Ovary (tissue), 9 donors: ENCODE measurements around the gene ASB6. TPM values are rescaled to one million over a fixed set of nuclear protein-coding genes. Genes with fewer than 3 reads are reported as not detected.

Experiments used
- DNase-seq, 5 donors: peaks; one replicate each; pipeline ENCODE4 v3.0.0-alpha.2; 2019 to 2020
- H3K27ac ChIP-seq, 2 donors: fragments of 200-600 bp; one replicate each; pipeline versions ENCODE4 v1.5.1 to v1.8.0; 2019 to 2022
- H3K27me3 ChIP-seq: fragments of 200-600 bp; one replicate; pipeline ENCODE4 v1.8.0; 2022
- H3K36me3 ChIP-seq: fragments of 200-600 bp; sonication (generic); one replicate; pipeline ENCODE4 v1.5.1; 2019
- H3K4me1 ChIP-seq: one replicate; pipeline ENCODE4 v1.8.1; 2013; ENCODE audit warnings: mild to moderate bottlenecking, moderate library complexity; ENCODE audit not compliant: insufficient read depth
- H3K4me3 ChIP-seq: fragments of 200-600 bp; sonication (generic); one replicate; pipeline ENCODE4 v1.5.1; 2017
- H3K9me3 ChIP-seq, 2 donors: fragments of 200-600 bp in 1 of 2; sonication (generic) in 1 of 2; one replicate each; pipeline versions ENCODE4 v1.5.1 to v1.8.1; 2013 to 2019; ENCODE audit warnings: mild to moderate bottlenecking in 1 of 2, moderate library complexity in 1 of 2
- EP300 ChIP-seq: sonication (generic); formaldehyde crosslinking; IDR thresholded peaks from one replicate; pipeline ENCODE4 v1.6.1; 2017; ENCODE audit warnings: antibody characterized with exemption
- POLR2A ChIP-seq: fragments of 450-650 bp; IDR thresholded peaks from one replicate; pipeline ENCODE4 v1.6.1; 2017; ENCODE audit warnings: antibody characterized with exemption, mild to moderate bottlenecking, moderate library complexity
- WGBS, 3 donors: extraction: QIAGEN DNeasy Blood & Tissue Kit in 1 of 3; methylation state at CpG; one replicate each; pipeline versions ENCODE4 v1.1.5 to v1.1.7; 2013 to 2017; 5-methylcytosine and 5-hydroxymethylcytosine counted together
- intact Hi-C, 4 donors: fragments of 100-400 bp; cut with DNase I; formaldehyde crosslinking; loops; one replicate each; pipeline versions ENCODE4 v1.11.0 to v1.15.1; 2022 to 2023
- polyA plus RNA-seq, 2 donors: library from polyadenylated mRNA; stranded (reverse); fragments of 200-250 nt in 1 of 2; fragments of 350-450 nt in 1 of 2; fragmentation: Illumina TruSeq in 1 of 2; extraction: RNeasy Lipid Tissue Mini Kit (QIAGEN cat#74804) in 1 of 2; gene quantifications; one replicate each; pipeline ENCODE4 v1.2.3, GENCODE V29; 2013 to 2014
- total RNA-seq, 7 donors: library from RNA; depleted of rRNA in 2 of 7; stranded (reverse); fragments of >200 nt in 2 of 7; fragmentation: NEBNext Ultra II Directional in 3 of 7; extraction: Animal tissue kit (Norgen Biotek cat#: 25700) in 3 of 7; gene quantifications; one replicate each; pipeline versions ENCODE4 v1.1.0 to v1.2.4, GENCODE V29; 2016 to 2023
- TF ChIP-seq, protein P1 (sequence below), 3 donors: fragments of 450-650 bp in 2 of 3; fragments of 200-600 bp in 1 of 3; IDR thresholded peaks; one replicate each; pipeline versions ENCODE4 v1.5.1 to v1.8.0; 2016 to 2022; ENCODE audit warnings: antibody characterized with exemption in 3 of 3, mild to moderate bottlenecking in 1 of 3
- donor health status: DM: no; HTN: no; CAD: no; lungs with moderate emphysema.
- donor health status: DM: no; HTN: no; CAD: no.
- donor health status: Bipolar disorder and iron deficiency.
- donor health status: DM: yes; HTN: yes; CAD: no.
- donor health status: DM: no; HTN: no; CAD: no.
- donor health status: DM: yes; HTN: yes; CAD: no.

ASB6 gene
- total and polyA plus RNA-seq, 9 donors, result 6.3 to 20.1 (median 16.6) TPM

DNA sequence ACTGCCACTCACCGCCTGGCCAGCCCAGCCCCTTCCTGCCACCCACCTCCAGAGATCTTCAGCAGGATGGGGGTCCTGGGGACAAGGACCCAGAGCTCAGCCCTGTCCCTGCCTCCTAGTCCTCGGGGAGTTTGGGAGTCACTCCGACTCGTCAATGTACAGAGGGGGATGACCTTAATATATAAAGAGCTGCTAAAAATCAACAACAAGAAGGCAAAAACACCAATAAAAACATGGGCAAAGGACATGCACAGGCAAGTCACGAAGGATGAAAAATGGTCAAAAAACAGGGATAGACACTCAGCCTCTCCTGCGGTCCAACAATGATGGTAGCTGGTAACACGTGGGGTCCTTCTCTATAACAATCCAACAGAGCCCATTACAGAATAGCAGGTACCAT, 4.7 kb upstream of the ASB6 start:
- intact Hi-C loops, result loop anchor here in 2 of 4 donors (5.0 kb wide), 2 partner anchors 91 to 141 kb away; no protein-coding TSS in a partner anchor
- 90 to 98% (median 93%) methylated on average over 7 of the region's 7 CpGs for WGBS, 3 donors
- no peaks in the 10 kb centered on the region for H3K9me3 ChIP-seq
- H3K4me3 ChIP-seq, result no peak overlapping the region
- TF ChIP-seq POLR2A, result no peak
- no peak for TF ChIP-seq EP300
- TF ChIP-seq, protein P1, sequence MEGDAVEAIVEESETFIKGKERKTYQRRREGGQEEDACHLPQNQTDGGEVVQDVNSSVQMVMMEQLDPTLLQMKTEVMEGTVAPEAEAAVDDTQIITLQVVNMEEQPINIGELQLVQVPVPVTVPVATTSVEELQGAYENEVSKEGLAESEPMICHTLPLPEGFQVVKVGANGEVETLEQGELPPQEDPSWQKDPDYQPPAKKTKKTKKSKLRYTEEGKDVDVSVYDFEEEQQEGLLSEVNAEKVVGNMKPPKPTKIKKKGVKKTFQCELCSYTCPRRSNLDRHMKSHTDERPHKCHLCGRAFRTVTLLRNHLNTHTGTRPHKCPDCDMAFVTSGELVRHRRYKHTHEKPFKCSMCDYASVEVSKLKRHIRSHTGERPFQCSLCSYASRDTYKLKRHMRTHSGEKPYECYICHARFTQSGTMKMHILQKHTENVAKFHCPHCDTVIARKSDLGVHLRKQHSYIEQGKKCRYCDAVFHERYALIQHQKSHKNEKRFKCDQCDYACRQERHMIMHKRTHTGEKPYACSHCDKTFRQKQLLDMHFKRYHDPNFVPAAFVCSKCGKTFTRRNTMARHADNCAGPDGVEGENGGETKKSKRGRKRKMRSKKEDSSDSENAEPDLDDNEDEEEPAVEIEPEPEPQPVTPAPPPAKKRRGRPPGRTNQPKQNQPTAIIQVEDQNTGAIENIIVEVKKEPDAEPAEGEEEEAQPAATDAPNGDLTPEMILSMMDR (IDR thresholded peaks at IDR 0.05), result no peak
- no peak for DNase-seq
- H3K27ac ChIP-seq, result no peak overlapping the region
- no peaks in the 10 kb centered on the region for H3K36me3 ChIP-seq
- no peaks in the 10 kb centered on the region for H3K27me3 ChIP-seq
- H3K4me1 ChIP-seq, result peaks cover 2% of the 10 kb centered on the region

DNA sequence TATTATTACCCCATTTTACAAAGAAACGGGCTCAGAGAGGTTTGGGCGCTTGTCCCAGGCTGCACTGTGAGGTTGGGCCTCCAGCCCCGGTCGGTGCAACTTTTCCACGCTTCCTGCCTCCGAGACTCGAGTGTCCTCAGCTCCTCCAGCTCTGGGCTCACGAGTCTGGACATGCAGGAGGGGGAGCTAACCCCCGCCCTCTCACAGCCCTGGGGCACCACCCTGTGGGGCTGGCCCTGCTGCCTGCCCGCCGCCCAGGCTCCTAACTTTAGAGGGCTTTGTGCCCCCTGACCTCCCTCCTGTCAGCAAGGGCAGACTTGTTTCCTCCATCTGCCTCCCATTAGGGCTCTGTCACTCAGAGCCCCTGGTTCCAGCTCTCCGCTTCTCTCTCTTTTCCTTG, 4.3 kb upstream of the ASB6 start:
- H3K9me3 ChIP-seq, result no peaks in the 10 kb centered on the region
- intact Hi-C loops, result loop anchor here in 2 of 4 donors (5.0 kb wide), 2 partner anchors 91 to 141 kb away; no protein-coding TSS in a partner anchor
- no peaks in the 10 kb centered on the region for H3K36me3 ChIP-seq
- H3K4me1 ChIP-seq, result peaks cover 2% of the 10 kb centered on the region
- TF ChIP-seq EP300 (no peak), POLR2A (no peak)
- TF ChIP-seq, protein P1 (IDR thresholded peaks at IDR 0.05), result no peak
- no peak overlapping the region for H3K4me3 ChIP-seq
- whole genome bisulfite sequencing, 3 donors, result 81 to 83% (median 83%) methylated on average over 12 of the region's 12 CpGs
- H3K27me3 ChIP-seq, result no peaks in the 10 kb centered on the region
- no peak overlapping the region for H3K27ac ChIP-seq
- peak in 2 of 5 donors; percentile 14 to 21 for DNase-seq

DNA sequence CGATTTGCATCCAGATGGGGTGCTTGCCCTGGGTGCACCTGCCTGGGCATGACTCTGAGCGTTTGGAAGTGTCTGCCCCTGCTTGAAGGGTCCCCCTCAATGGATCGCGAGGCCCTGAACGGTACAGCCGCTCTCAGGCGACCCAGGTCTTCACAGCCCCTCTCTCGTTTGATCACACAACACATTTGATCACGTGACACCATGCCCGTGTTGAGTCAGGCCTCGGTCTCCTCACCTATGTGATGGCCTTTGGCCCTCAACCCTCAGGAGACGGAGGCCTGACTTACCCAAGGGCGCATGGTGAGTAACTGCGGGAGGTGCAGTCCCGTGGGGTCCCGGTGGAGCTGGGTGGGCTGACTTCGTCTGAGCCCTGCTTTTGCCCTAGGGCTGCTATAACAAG, 3.0 kb upstream of the ASB6 start:
- Histone ChIP-seq H3K9me3 (no peaks in the 10 kb centered on the region), H3K27ac (no peak overlapping the region), H3K27me3 (no peaks in the 10 kb centered on the region), H3K4me3 (no peak overlapping the region), H3K36me3 (no peaks in the 10 kb centered on the region), H3K4me1 (peaks cover 9% of the 10 kb centered on the region)
- TF ChIP-seq EP300 (no peak), POLR2A (no peak)
- TF ChIP-seq, protein P1 (IDR thresholded peaks at IDR 0.05), result no peak
- intact Hi-C loops, result loop anchor here (5.0 kb wide), 3 partner anchors 92 to 142 kb away; no protein-coding TSS in a partner anchor
- 69 to 75% (median 71%) methylated on average over 17 of the region's 17 CpGs for WGBS, 3 donors
- DNase-seq, result peak in 2 of 5 donors; percentile 15 to 18

DNA sequence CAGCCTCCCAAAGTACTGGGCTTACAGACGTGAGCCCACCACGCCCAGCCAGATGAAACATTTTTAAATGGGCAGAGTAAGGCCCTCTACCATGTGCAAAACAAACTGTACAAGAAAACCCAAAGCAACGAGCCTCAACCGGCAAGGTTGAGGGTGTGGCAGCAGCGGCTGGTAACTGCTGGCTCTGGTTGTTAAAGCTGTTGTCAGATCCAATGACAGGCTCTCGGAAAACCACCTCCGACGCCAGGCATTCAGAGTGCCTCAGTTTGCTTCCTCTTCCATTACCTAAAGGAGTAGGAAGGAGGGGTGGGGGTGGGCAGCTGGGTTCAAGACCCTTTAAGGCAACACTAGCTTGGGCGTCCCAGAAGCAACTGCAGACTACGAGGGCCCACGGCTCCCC, 2.4 kb upstream of the ASB6 start:
- TF ChIP-seq POLR2A (no peak), EP300 (no peak)
- TF ChIP-seq, protein P1 (IDR thresholded peaks at IDR 0.05), result no peak
- WGBS, 3 donors, result 67 to 73% (median 67%) methylated on average over 11 of the region's 11 CpGs
- intact Hi-C loops, result loop anchor here in 3 of 4 donors (5.0 kb wide), 2 partner anchors 138 to 143 kb away; no protein-coding TSS in a partner anchor

More for the DNA sequence above, 2.4 kb upstream of the ASB6 start:
- no peak overlapping the region for H3K4me3 ChIP-seq
- DNase-seq, result peak in 2 of 5 donors; percentile 17 to 19
- H3K4me1 ChIP-seq, result peaks cover 9% of the 10 kb centered on the region
- no peaks in the 10 kb centered on the region for H3K9me3 ChIP-seq
- no peaks in the 10 kb centered on the region for H3K27me3 ChIP-seq
- H3K27ac ChIP-seq, result no peak overlapping the region
- no peaks in the 10 kb centered on the region for H3K36me3 ChIP-seq
